ENCODE results near the gene C11orf68.

C11orf68 gene

DNA sequence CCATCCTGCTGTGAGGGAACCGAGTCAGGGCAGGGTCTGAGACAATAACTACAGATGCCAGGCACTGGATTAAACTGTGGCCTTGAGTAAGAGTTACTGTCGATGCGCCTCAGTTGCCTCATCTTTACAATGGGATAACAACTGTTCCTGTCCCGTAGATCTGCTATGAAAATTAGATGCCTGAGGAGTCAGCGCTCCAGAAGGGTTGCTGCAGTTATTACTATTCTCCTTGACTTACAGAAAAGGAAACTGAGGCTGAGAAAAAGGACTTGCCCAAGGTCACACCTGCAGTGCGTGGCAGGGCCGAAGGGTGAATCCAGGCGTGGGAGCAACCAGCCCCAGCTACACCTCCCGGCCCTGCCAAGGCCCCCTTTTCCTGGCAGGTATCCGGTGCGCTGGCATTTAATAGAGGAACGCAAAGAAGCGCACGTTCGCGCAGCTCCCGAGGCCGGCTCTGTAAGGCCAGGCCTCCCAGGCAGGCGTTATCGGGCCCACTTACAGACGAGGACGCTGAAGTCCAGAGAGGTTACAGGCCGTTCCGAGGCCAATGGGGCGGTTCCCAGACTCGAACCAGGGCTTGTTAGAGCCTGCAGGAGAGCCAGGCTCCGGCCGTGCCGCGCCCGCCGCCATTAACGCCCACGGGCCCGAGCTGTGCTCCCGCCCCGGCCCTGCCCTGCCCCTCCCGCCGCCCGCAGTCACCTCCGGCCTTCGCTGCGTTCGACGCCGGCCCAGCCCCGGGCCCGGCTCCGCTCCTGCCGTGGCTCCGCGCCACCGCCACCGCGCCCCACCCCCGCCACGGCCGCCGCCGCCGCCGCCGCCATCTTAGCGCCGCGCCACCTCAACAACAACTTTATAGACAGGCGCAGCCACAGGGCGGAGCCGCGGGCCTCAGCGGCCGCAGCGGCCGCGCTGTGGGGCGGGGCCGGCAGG is at the start of gene C11orf68:
Gene C11orf68 (minus strand): TSS at position 852 of the 930 bp plus-strand sequence. CDS start 31 bp downstream, at position 821.
- peak within 1 kb of the TSS; percentile 48 for H3K27ac ChIP-seq (ENCODE audit: low read length)
- peak within 1 kb of the TSS; percentile 85 for H3K9ac ChIP-seq (ENCODE audit: low read length)
- H3K36me3 ChIP-seq (ENCODE audit: control insufficient read depth, low read depth, low read length) = peaks cover 4% of the 10 kb centered on the region
- H3K27me3 ChIP-seq (ENCODE audit: control insufficient read depth, insufficient read depth, low read length) = no peaks in the 10 kb centered on the region
- no peaks in the 10 kb centered on the region for H3K9me3 ChIP-seq (ENCODE audit: control insufficient read depth, low read depth, low read length)
- H3K4me1 ChIP-seq (ENCODE audit: control insufficient read depth, low read depth, low read length) = peaks cover 5% of the 10 kb centered on the region
- H3K4me3 ChIP-seq (ENCODE audit: low read length) = peak within 1 kb of the TSS; percentile 90

DNA sequence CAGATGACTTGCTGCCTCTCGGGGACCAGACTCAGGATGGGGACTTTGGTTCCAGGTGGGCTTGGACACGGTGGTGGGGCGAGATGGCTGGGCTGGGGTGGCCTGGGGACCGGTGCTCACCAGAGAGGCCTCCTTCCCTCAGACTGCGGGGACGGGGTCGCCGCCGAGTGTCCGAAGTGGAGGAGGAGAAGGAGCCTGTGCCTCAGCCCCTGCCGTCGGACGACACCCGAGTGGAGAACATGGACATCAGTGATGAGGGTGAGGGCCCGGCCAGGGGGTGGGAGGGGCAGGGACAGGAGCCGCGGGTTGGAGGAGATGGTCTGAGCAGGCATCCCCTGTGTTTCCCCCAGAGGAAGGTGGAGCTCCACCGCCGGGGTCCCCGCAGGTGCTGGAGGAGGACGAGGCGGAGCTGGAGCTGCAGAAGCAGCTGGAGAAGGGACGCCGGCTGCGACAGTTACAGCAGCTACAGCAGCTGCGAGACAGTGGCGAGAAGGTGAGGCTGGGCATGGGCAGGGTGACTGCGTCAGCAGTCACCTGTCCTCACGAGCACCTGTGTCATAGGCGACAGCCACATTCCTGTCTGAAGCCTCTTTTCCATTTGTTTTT is 48.6 kb upstream of the C11orf68 start:
- H3K4me1 ChIP-seq (ENCODE audit: control insufficient read depth, low read depth, low read length) = peaks cover 4% of the 10 kb centered on the region
- H3K36me3 ChIP-seq (ENCODE audit: control insufficient read depth, low read depth, low read length) = peaks cover 55% of the 10 kb centered on the region
- no peak overlapping the region for H3K9ac ChIP-seq (ENCODE audit: low read length)
- H3K4me3 ChIP-seq (ENCODE audit: low read length) = no peak overlapping the region
- no peak overlapping the region for H3K27ac ChIP-seq (ENCODE audit: low read length)
- no peaks in the 10 kb centered on the region for H3K27me3 ChIP-seq (ENCODE audit: control insufficient read depth, insufficient read depth, low read length)
- H3K9me3 ChIP-seq (ENCODE audit: control insufficient read depth, low read depth, low read length) = no peaks in the 10 kb centered on the region

GRCh38 chr11:65965986-65966762 is 47.3 kb upstream of the C11orf68 start:
- Histone ChIP-seq H3K27ac (ENCODE audit: low read length) (no peak overlapping the region), H3K4me1 (ENCODE audit: control insufficient read depth, low read depth, low read length) (peaks cover 7% of the 10 kb centered on the region), H3K9me3 (ENCODE audit: control insufficient read depth, low read depth, low read length) (no peaks in the 10 kb centered on the region), H3K9ac (ENCODE audit: low read length) (no peak overlapping the region), H3K27me3 (ENCODE audit: control insufficient read depth, insufficient read depth, low read length) (no peaks in the 10 kb centered on the region), H3K4me3 (ENCODE audit: low read length) (no peak overlapping the region), H3K36me3 (ENCODE audit: control insufficient read depth, low read depth, low read length) (peaks cover 55% of the 10 kb centered on the region)

DNA sequence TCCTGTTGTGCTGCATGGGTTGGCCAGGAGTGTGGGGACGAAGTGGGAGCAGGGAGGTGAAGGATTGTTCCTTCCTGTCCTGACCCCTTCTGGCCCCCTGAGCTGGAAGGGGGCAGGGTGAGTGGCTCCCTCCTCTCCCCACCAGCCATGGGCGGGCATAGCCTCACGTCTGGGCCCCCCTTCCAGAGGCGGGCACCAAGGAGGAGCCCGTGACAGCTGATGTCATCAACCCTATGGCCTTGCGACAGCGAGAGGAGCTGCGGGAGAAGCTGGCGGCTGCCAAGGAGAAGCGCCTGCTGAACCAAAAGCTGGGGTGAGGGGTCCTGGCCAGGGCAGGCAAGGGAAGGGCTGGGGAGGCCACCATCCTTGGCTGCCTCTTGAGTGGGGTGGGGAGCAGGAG is 46.0 kb upstream of the C11orf68 start:
- Histone ChIP-seq H3K27ac (ENCODE audit: low read length) (no peak overlapping the region), H3K9ac (ENCODE audit: low read length) (no peak overlapping the region), H3K36me3 (ENCODE audit: control insufficient read depth, low read depth, low read length) (peaks cover 52% of the 10 kb centered on the region), H3K27me3 (ENCODE audit: control insufficient read depth, insufficient read depth, low read length) (no peaks in the 10 kb centered on the region), H3K4me3 (ENCODE audit: low read length) (no peak overlapping the region), H3K4me1 (ENCODE audit: control insufficient read depth, low read depth, low read length) (peaks cover 7% of the 10 kb centered on the region), H3K9me3 (ENCODE audit: control insufficient read depth, low read depth, low read length) (no peaks in the 10 kb centered on the region)

DNA sequence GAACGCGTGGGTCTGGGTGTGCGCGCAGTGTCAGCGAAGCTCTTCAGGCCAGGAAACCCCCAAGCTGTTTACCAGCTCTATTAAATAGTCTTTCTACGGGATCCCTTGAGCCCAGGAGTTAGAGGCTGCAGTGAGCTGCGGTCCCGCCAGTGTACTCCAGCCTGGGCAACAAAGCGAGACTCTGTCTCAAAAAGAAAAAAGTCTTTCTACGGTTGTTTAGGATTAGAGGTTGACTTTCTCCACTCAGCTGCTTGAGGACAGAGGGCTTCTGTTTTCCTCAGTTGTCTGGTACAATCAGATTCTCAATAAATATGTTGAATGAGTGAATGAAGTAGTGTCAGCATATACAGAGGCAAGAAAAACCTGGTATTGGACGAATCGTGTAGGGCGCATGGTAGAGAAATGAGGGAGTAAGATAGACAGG is 43.3 kb upstream of the C11orf68 start:
- Histone ChIP-seq H3K9me3 (ENCODE audit: control insufficient read depth, low read depth, low read length) (no peaks in the 10 kb centered on the region), H3K36me3 (ENCODE audit: control insufficient read depth, low read depth, low read length) (peaks cover 32% of the 10 kb centered on the region), H3K27me3 (ENCODE audit: control insufficient read depth, insufficient read depth, low read length) (no peaks in the 10 kb centered on the region), H3K9ac (ENCODE audit: low read length) (peak overlapping the region; percentile 86), H3K27ac (ENCODE audit: low read length) (no peak overlapping the region), H3K4me3 (ENCODE audit: low read length) (peak overlapping the region; percentile 88), H3K4me1 (ENCODE audit: control insufficient read depth, low read depth, low read length) (peaks cover 7% of the 10 kb centered on the region)

DNA sequence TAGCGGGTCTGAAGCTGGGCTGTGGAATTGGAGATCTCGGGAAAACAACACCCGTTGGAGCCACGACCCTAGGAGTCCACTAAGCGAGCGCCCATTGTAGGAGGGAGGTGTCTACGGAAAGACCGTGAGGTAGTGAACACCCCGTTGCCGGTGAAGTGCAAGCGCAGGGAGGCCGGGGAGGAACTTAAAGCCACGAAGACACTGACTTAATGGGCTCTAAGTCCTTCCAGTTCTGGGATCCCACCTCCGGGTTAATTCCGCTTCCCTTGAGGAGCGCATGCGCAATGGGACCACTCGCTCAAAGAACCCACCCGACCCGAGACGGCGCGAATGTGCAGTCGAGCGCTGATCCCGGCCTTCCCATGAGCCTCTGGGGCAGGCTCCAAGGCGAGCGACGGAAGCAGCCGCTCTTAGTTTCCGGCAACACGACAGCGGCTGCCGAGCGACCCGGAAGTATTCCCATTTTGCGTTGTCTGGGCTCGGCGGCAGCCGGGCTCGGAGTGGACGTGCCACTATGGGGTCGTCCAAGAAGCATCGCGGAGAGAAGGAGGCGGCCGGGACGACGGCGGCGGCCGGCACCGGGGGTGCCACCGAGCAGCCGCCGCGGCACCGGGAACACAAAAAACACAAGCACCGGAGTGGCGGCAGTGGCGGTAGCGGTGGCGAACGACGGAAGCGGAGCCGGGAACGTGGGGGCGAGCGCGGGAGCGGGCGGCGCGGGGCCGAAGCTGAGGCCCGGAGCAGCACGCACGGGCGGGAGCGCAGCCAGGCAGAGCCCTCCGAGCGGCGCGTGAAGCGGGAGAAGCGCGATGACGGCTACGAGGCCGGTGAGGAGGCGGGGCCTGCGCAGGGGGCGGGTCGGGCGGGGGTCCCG is 42.6 kb upstream of the C11orf68 start, which contains the start of gene SART1:
Gene SART1 (plus strand): TSS at position 468 of the 874 bp plus-strand sequence. CDS start 47 bp downstream, at position 515.
- Histone ChIP-seq H3K4me3 (ENCODE audit: low read length) (peak within 1 kb of the TSS; percentile 88), H3K36me3 (ENCODE audit: control insufficient read depth, low read depth, low read length) (peaks cover 26% of the 10 kb centered on the region), H3K27ac (ENCODE audit: low read length) (peak within 1 kb of the TSS; percentile 78), H3K9me3 (ENCODE audit: control insufficient read depth, low read depth, low read length) (no peaks in the 10 kb centered on the region), H3K9ac (ENCODE audit: low read length) (peak within 1 kb of the TSS; percentile 86), H3K4me1 (ENCODE audit: control insufficient read depth, low read depth, low read length) (peaks cover 7% of the 10 kb centered on the region), H3K27me3 (ENCODE audit: control insufficient read depth, insufficient read depth, low read length) (no peaks in the 10 kb centered on the region)

GRCh38 chr11:65960824-65961266 is 42.0 kb upstream of the C11orf68 start:
- H3K9ac ChIP-seq (ENCODE audit: low read length) = peak overlapping the region; percentile 86
- no peaks in the 10 kb centered on the region for H3K9me3 ChIP-seq (ENCODE audit: control insufficient read depth, low read depth, low read length)
- peak overlapping the region; percentile 78 for H3K27ac ChIP-seq (ENCODE audit: low read length)
- H3K4me1 ChIP-seq (ENCODE audit: control insufficient read depth, low read depth, low read length) = peaks cover 7% of the 10 kb centered on the region
- H3K36me3 ChIP-seq (ENCODE audit: control insufficient read depth, low read depth, low read length) = peaks cover 19% of the 10 kb centered on the region
- H3K27me3 ChIP-seq (ENCODE audit: control insufficient read depth, insufficient read depth, low read length) = no peaks in the 10 kb centered on the region
- peak overlapping the region; percentile 88 for H3K4me3 ChIP-seq (ENCODE audit: low read length)

GRCh38 chr11:65958774-65959420 is 40.0 kb upstream of the C11orf68 start:
- H3K27ac ChIP-seq (ENCODE audit: low read length) = no peak overlapping the region
- no peaks in the 10 kb centered on the region for H3K36me3 ChIP-seq (ENCODE audit: control insufficient read depth, low read depth, low read length)
- H3K27me3 ChIP-seq (ENCODE audit: control insufficient read depth, insufficient read depth, low read length) = no peaks in the 10 kb centered on the region
- H3K4me1 ChIP-seq (ENCODE audit: control insufficient read depth, low read depth, low read length) = peaks cover 7% of the 10 kb centered on the region
- H3K9ac ChIP-seq (ENCODE audit: low read length) = no peak overlapping the region
- H3K4me3 ChIP-seq (ENCODE audit: low read length) = no peak overlapping the region
- H3K9me3 ChIP-seq (ENCODE audit: control insufficient read depth, low read depth, low read length) = no peaks in the 10 kb centered on the region

- no peak overlapping the region for H3K4me3 ChIP-seq (ENCODE audit: low read length)
- H3K27me3 ChIP-seq (ENCODE audit: control insufficient read depth, insufficient read depth, low read length) = no peaks in the 10 kb centered on the region
- H3K4me1 ChIP-seq (ENCODE audit: control insufficient read depth, low read depth, low read length) = peaks cover 7% of the 10 kb centered on the region
- no peak overlapping the region for H3K9ac ChIP-seq (ENCODE audit: low read length)
- H3K9me3 ChIP-seq (ENCODE audit: control insufficient read depth, low read depth, low read length) = no peaks in the 10 kb centered on the region
- H3K36me3 ChIP-seq (ENCODE audit: control insufficient read depth, low read depth, low read length) = no peaks in the 10 kb centered on the region
- H3K27ac ChIP-seq (ENCODE audit: low read length) = no peak overlapping the region
Observed at GRCh38 chr11:65958291-65958690, 39.4 kb upstream of the C11orf68 start.

- H3K27me3 ChIP-seq (ENCODE audit: control insufficient read depth, insufficient read depth, low read length) = no peaks in the 10 kb centered on the region
- H3K36me3 ChIP-seq (ENCODE audit: control insufficient read depth, low read depth, low read length) = no peaks in the 10 kb centered on the region
- no peak overlapping the region for H3K9ac ChIP-seq (ENCODE audit: low read length)
- H3K4me3 ChIP-seq (ENCODE audit: low read length) = no peak overlapping the region
- no peak overlapping the region for H3K27ac ChIP-seq (ENCODE audit: low read length)
- H3K9me3 ChIP-seq (ENCODE audit: control insufficient read depth, low read depth, low read length) = no peaks in the 10 kb centered on the region
- no peaks in the 10 kb centered on the region for H3K4me1 ChIP-seq (ENCODE audit: control insufficient read depth, low read depth, low read length)
Observed at GRCh38 chr11:65954771-65955170, 35.9 kb upstream of the C11orf68 start.
